H7 (cell line): ENCODE data around the gene GRIK2. TPM values are rescaled to one million over a fixed set of nuclear protein-coding genes. Genes with fewer than 3 reads are reported as not detected.

ENCODE experiments used
- DNase-seq: peaks from one replicate; pipeline ENCODE4 v3.0.0; 2012
- H3K27me3 ChIP-seq: 2 replicates; pipeline ENCODE4 v1.6.0; 2011; ENCODE audit warnings: mild to moderate bottlenecking, low read length; ENCODE audit not compliant: control insufficient read depth, insufficient read depth
- H3K36me3 ChIP-seq: replicated peaks from 2 replicates; pipeline ENCODE4 v1.5.1; 2011; ENCODE audit warnings: low read length; ENCODE audit not compliant: control insufficient read depth, insufficient read depth
- H3K4me3 ChIP-seq: 2 replicates; pipeline ENCODE4 v1.5.1; 2011; ENCODE audit warnings: low read depth, mild to moderate bottlenecking, control low read depth, low read length, moderate library complexity; ENCODE audit not compliant: insufficient read depth
- total RNA-seq: library from RNA; depleted of rRNA; stranded (reverse); fragments of >200 nt; shearing (Covaris generic); gene quantifications from 2 replicates; pipeline ENCODE4 v1.2.3, GENCODE V29; 2014

Gene GRIK2
- total RNA-seq, 1 experiment from 2014 or later, result 0.76 TPM

DNA sequence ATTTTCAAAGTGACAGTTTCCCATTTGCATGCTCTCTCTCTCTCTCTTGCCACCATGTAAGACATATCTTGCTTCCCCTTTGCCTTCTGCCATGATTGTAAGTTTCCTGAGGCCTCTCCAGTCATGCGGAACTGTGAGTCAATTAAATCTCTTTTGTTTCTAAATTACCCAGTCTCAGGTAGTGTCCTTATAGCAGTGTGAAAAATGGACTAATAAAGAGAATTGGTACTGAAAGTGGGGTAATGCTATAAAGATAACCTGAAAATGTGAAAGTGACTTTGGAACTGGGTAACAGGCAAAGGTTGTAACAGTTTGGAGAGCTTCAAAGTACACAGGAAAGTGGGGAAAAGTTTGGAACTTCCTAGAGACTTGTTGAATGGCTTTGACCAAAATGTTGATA is 389.8 kb downstream of the GRIK2 start:
- Histone ChIP-seq H3K36me3 (no peaks in the 10 kb centered on the region), H3K27me3 (no peaks in the 10 kb centered on the region), H3K4me3 (no peak overlapping the region)
- no peak for DNase-seq

DNA sequence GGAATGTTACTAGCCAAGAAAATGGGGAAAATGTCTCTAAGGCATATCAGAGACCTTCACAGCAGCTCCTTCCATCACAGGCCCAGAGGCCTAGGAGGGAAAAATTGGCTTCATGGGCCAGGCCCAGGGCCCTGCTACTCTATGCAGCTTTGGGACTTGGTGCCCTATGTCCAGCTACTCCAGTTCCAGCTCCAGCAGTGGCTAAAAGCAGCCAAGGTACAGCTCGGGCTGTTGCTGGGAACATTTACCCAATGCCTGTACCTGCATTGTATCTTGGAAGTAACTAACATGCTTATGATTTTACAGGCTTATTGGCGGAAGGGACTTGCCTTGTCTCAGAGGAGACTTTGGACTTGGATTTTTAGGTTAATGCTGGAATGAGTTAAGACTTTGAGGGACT is 390.6 kb downstream of the GRIK2 start:
- Histone ChIP-seq H3K4me3 (no peak overlapping the region), H3K27me3 (no peaks in the 10 kb centered on the region), H3K36me3 (no peaks in the 10 kb centered on the region)
- DNase-seq, result no peak

- H3K27me3 ChIP-seq, result no peaks in the 10 kb centered on the region; the same call in 1 of the 2 replicates
- no peak overlapping the region for H3K4me3 ChIP-seq
- no peaks in the 10 kb centered on the region for H3K36me3 ChIP-seq
- DNase-seq, result no peak
These were observed 406.0 kb downstream of the GRIK2 start for GRCh38 chr6:101799531-101799930.

GRCh38 chr6:101800598-101800997 is 407.1 kb downstream of the GRIK2 start:
- H3K4me3 ChIP-seq, result no peak overlapping the region
- DNase-seq, result no peak
- no peaks in the 10 kb centered on the region for H3K36me3 ChIP-seq
- H3K27me3 ChIP-seq, result no peaks in the 10 kb centered on the region; the same call in 1 of the 2 replicates

- Histone ChIP-seq H3K27me3 (no peaks in the 10 kb centered on the region; the same call in 1 of the 2 replicates), H3K36me3 (no peaks in the 10 kb centered on the region), H3K4me3 (no peak overlapping the region)
- DNase-seq, result no peak
These were observed 409.6 kb downstream of the GRIK2 start for GRCh38 chr6:101803136-101803535.

DNA sequence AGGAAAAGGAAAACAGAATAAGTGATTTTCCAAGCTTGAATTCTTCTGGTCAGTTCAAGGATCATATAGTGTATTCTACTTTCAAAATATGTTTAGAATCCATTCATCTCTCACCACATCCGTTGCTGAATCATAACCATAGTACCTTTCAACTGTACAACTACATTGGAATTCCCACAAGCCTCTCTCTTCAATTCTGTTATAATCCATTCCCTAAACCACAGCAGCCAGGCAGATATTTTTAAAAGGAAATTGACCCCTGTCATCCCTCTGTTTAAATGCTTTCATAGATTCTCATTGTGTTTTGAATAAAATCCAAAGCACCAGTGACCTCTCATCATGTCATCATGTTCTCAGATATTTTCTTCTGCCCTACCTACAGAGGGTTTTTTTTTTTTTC is 412.7 kb downstream of the GRIK2 start:
- H3K4me3 ChIP-seq, result no peak overlapping the region
- no peaks in the 10 kb centered on the region for H3K36me3 ChIP-seq
- no peaks in the 10 kb centered on the region for H3K27me3 ChIP-seq
- no peak for DNase-seq

GRCh38 chr6:101811108-101811507 is 417.6 kb downstream of the GRIK2 start:
- DNase-seq, result no peak
- Histone ChIP-seq H3K4me3 (no peak overlapping the region), H3K36me3 (no peaks in the 10 kb centered on the region), H3K27me3 (no peaks in the 10 kb centered on the region)

GRCh38 chr6:101816716-101817115 is 423.2 kb downstream of the GRIK2 start:
- H3K27me3 ChIP-seq, result no peaks in the 10 kb centered on the region
- H3K36me3 ChIP-seq, result no peaks in the 10 kb centered on the region
- DNase-seq, result no peak
- H3K4me3 ChIP-seq, result no peak overlapping the region

DNA sequence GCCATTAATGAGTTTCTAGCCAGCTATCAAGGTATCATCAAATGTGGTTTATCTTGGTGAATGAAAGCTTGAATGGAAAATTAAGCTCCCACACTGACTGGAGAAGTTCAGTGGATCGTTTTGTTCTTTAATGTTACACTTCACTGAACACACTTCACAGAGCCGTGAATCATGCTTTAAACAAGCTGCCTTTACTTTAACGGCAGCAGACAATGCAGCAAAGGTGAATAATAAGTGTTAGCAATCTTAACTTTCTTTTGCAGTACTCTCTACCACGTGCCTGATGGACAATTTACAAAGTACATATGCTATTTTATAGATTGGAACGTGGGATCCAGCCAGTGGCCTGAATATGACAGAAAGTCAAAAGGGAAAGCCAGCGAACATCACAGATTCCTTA is 424.5 kb downstream of the GRIK2 start:
- no peak overlapping the region for H3K4me3 ChIP-seq
- no peaks in the 10 kb centered on the region for H3K27me3 ChIP-seq
- DNase-seq, result no peak
- H3K36me3 ChIP-seq, result no peaks in the 10 kb centered on the region

DNA sequence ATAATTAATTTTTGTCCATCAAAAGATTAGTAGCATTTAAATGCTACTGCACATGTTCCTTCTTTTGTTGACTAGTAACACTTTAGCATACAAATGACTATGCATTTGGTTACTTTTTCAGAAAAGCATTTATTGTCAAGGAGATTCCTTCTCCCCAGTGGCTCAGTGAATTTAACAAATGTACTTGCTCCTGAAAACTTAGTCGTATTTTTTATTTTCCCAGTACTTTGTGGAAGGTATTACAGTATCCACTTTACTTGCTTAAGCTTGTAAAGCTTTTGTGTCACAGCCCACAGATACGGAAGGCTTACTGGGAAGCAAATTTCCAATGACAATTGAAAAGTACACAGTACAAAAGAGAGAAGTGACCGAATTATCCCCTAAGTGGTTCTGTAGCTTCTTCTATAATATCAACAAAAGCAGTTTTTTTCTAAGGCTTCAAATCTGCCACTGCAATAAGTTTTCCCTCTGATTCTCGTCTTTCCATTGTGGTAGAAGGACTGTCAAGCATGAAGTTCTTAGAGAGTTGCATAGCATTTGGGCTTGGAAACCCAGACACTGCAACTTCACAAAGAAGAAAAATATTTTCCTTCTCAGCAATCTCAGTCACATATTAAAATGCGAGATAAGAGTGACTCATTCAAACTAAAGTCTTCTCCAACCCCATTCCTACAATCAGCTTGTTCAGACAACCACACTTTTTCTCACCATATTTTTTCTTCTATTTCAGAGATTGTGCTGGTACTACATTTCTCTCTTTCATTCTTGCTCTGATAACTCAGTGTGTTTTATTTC is 431.2 kb downstream of the GRIK2 start:
- no peak for DNase-seq
- no peak overlapping the region for H3K4me3 ChIP-seq
- H3K36me3 ChIP-seq, result no peaks in the 10 kb centered on the region
- H3K27me3 ChIP-seq, result no peaks in the 10 kb centered on the region

DNA sequence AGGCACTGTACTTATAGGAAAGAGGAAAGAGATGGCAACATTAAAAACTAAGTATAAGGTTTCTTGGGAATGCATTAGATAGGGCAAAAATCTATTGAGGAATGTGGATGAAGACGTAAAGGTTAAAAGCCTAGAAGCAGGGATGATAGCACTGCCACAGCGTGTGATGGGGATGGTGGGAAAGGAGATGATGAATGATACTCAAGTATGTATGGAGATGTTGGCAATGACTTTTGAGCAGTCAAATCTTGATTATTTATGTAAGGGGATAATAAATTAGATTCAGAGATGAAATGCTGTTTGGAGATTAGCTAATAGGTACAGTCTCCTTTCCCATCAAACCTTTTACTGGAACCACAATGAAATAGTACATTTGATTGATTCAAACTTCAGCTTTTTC is 432.8 kb downstream of the GRIK2 start:
- H3K36me3 ChIP-seq, result no peaks in the 10 kb centered on the region
- no peak for DNase-seq
- no peaks in the 10 kb centered on the region for H3K27me3 ChIP-seq
- no peak overlapping the region for H3K4me3 ChIP-seq

DNA sequence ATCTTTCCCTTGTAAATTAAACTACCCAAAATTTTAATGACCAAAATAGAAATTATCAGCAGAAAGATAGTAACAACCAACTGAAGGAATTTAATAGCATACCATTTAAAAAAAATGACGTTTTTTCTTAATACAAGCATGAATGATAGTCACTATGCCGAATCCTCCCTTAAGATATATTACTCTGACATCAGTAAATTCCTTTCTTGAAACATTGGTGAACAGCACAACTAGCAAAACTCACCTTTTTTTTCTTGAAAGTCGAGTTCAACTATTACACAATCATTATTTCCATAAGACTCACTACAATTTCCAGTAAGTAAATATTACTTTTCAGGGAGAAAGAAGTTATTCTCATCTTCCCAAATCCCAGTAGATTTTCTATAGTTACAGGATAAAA is 433.2 kb downstream of the GRIK2 start:
- H3K36me3 ChIP-seq, result no peaks in the 10 kb centered on the region
- H3K27me3 ChIP-seq, result no peaks in the 10 kb centered on the region
- H3K4me3 ChIP-seq, result no peak overlapping the region
- no peak for DNase-seq

- no peak overlapping the region for H3K4me3 ChIP-seq
- DNase-seq, result no peak
- H3K27me3 ChIP-seq, result no peaks in the 10 kb centered on the region
- no peaks in the 10 kb centered on the region for H3K36me3 ChIP-seq
These were observed 437.1 kb downstream of the GRIK2 start for GRCh38 chr6:101830501-101831031.

DNA sequence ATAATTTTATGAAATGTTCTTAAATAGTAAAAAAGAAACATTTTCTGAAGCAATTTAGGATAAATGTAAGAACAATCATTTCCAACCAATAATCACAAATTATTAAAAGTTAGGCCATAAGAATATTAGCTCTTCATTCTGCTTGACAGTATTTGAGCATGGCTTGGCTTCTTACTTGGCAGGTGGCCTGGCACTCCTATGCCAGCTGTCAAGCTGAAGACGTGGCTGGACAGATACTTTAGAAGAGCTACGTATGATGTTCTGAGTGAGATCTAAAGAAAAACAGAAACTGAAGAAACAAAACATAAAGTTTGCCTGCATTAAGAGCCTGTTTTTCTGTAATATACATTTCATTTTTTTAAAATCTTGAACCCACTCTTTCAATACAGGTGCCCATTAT is 438.9 kb downstream of the GRIK2 start:
- H3K4me3 ChIP-seq, result no peak overlapping the region
- H3K27me3 ChIP-seq, result no peaks in the 10 kb centered on the region
- DNase-seq, result no peak
- no peaks in the 10 kb centered on the region for H3K36me3 ChIP-seq

- Histone ChIP-seq H3K27me3 (no peaks in the 10 kb centered on the region), H3K36me3 (no peaks in the 10 kb centered on the region), H3K4me3 (no peak overlapping the region)
- DNase-seq, result no peak
These were observed 446.6 kb downstream of the GRIK2 start for GRCh38 chr6:101840100-101840499.
